H9 (cell line): Measurements from ENCODE around the gene LRFN3. TPM values are rescaled to one million over a fixed set of nuclear protein-coding genes. Genes with fewer than 3 reads are reported as not detected.

Experiments
- DNase-seq: peaks from one replicate; pipeline ENCODE4 v3.0.0-alpha.2; 2017
- H2AFZ ChIP-seq: one replicate; pipeline ENCODE4 v1.6.1; 2013; ENCODE audit warnings: mild to moderate bottlenecking, low read length, control low read depth, moderate library complexity
- H2AK5ac ChIP-seq: 2 replicates; pipeline ENCODE4 v1.6.1; 2013; ENCODE audit warnings: low read length, control low read depth, mixed read lengths; ENCODE audit not compliant: insufficient read length
- H2BK120ac ChIP-seq: one replicate; pipeline ENCODE4 v1.6.1; 2013; ENCODE audit warnings: low read depth, mild to moderate bottlenecking, low read length, control low read depth, inconsistent platforms; ENCODE audit not compliant: poor library complexity, severe bottlenecking
- H2BK12ac ChIP-seq: 2 replicates; pipeline ENCODE4 v1.6.1; 2013; ENCODE audit warnings: low read length, control low read depth, mixed read lengths, low read depth; ENCODE audit not compliant: insufficient read length
- H2BK15ac ChIP-seq: 2 replicates; pipeline ENCODE4 v1.6.1; 2013; ENCODE audit warnings: low read depth, low read length, control low read depth
- H2BK20ac ChIP-seq: one replicate; pipeline ENCODE4 v1.6.1; 2013; ENCODE audit warnings: low read depth, mild to moderate bottlenecking, low read length, control low read depth, inconsistent platforms; ENCODE audit not compliant: poor library complexity, severe bottlenecking
- H2BK5ac ChIP-seq: 2 replicates; pipeline ENCODE4 v1.6.1; 2013; ENCODE audit warnings: low read length, control low read depth, mixed read lengths; ENCODE audit not compliant: insufficient read length
- H3K14ac ChIP-seq: 2 replicates; pipeline ENCODE4 v1.6.1; 2013; ENCODE audit warnings: low read length, control low read depth; ENCODE audit not compliant: insufficient read depth
- H3K18ac ChIP-seq: 2 replicates; pipeline ENCODE4 v1.6.1; 2013; ENCODE audit warnings: low read depth, mild to moderate bottlenecking, mixed read lengths, low read length, control low read depth; ENCODE audit not compliant: insufficient read length
- H3K23ac ChIP-seq: 2 replicates; pipeline ENCODE4 v1.6.1; 2013; ENCODE audit warnings: low read length, control low read depth, mixed read lengths, low read depth; ENCODE audit not compliant: insufficient read length
- H3K23me2 ChIP-seq: 2 replicates; pipeline ENCODE4 v1.6.1; 2013; ENCODE audit warnings: low read depth, mild to moderate bottlenecking, mixed read lengths, low read length, control low read depth; ENCODE audit not compliant: insufficient read length, poor library complexity, severe bottlenecking
- H3K27ac ChIP-seq: 2 replicates; pipeline ENCODE4 v1.5.1; 2013; ENCODE audit warnings: low read length, control low read depth, mixed read lengths, low read depth; ENCODE audit not compliant: insufficient read length
- H3K27me3 ChIP-seq: 2 replicates; pipeline ENCODE4 v1.6.1; 2013; ENCODE audit warnings: low read length, control low read depth, inconsistent platforms; ENCODE audit not compliant: insufficient read depth
- H3K4ac ChIP-seq: 2 replicates; pipeline ENCODE4 v1.6.1; 2013; ENCODE audit warnings: low read depth, mild to moderate bottlenecking, control low read depth, inconsistent platforms, low read length, moderate library complexity
- H3K4me1 ChIP-seq: 2 replicates; pipeline ENCODE4 v1.6.1; 2013; ENCODE audit warnings: low read length, control low read depth, inconsistent platforms; ENCODE audit not compliant: insufficient read depth
- H3K4me2 ChIP-seq: 2 replicates; pipeline ENCODE4 v1.6.1; 2013; ENCODE audit warnings: low read length, control low read depth, mixed read lengths; ENCODE audit not compliant: insufficient read length, insufficient read depth
- H3K56ac ChIP-seq: 2 replicates; pipeline ENCODE4 v1.6.1; 2013; ENCODE audit warnings: low read depth, mild to moderate bottlenecking, mixed read lengths, low read length, control low read depth; ENCODE audit not compliant: insufficient read length
- H3K79me1 ChIP-seq: 2 replicates; pipeline ENCODE4 v1.6.1; 2013; ENCODE audit warnings: low read depth, mild to moderate bottlenecking, moderate library complexity, low read length, control low read depth, inconsistent platforms; ENCODE audit not compliant: insufficient read depth, poor library complexity, severe bottlenecking
- H3K79me2 ChIP-seq: 2 replicates; pipeline ENCODE4 v1.6.1; 2013; ENCODE audit warnings: low read length, control low read depth, inconsistent platforms; ENCODE audit not compliant: insufficient read depth
- H3K9ac ChIP-seq: 2 replicates; pipeline ENCODE4 v1.6.1; 2013; ENCODE audit warnings: low read length, control low read depth, mixed read lengths; ENCODE audit not compliant: insufficient read length; ENCODE audit errors: extremely low read depth
- H3K9me3 ChIP-seq: one replicate; pipeline ENCODE4 v1.6.1; 2013; ENCODE audit warnings: low read depth, low read length, inconsistent platforms; ENCODE audit not compliant: control insufficient read depth
- H3T11ph ChIP-seq: one replicate; pipeline ENCODE4 v1.6.1; 2013; ENCODE audit warnings: mild to moderate bottlenecking, low read length, control low read depth, inconsistent platforms
- H4K20me1 ChIP-seq: one replicate; pipeline ENCODE4 v1.6.1; 2013; ENCODE audit not compliant: control insufficient read depth, insufficient read length, insufficient read depth
- H4K5ac ChIP-seq: 2 replicates; pipeline ENCODE4 v1.6.1; 2013; ENCODE audit warnings: low read depth, mild to moderate bottlenecking, mixed read lengths, low read length, control low read depth; ENCODE audit not compliant: insufficient read length
- H4K8ac ChIP-seq: replicated peaks from 2 replicates; pipeline ENCODE4 v1.6.1; 2013; ENCODE audit warnings: low read length, control low read depth, mixed read lengths, low read depth; ENCODE audit not compliant: insufficient read length
- H4K91ac ChIP-seq: 2 replicates; pipeline ENCODE4 v1.6.1; 2013; ENCODE audit warnings: low read depth, mild to moderate bottlenecking, moderate library complexity, mixed read lengths, low read length, control low read depth; ENCODE audit not compliant: insufficient read length
- H3K27ac Mint-ChIP-seq, 3 experiments: 2 replicates in 2 of 3; 3 replicates in 1 of 3; pipeline ENCODE4 v1.8.0; 2020 to 2021; ENCODE audit warnings: mixed read lengths in 3 of 3, mild to moderate bottlenecking in 1 of 3, moderate library complexity in 1 of 3
- H3K27me3 Mint-ChIP-seq: 2 replicates; pipeline ENCODE4 v1.8.0; 2021; ENCODE audit warnings: low read depth, mild to moderate bottlenecking, moderate library complexity, mixed read lengths
- H3K36me3 Mint-ChIP-seq, 3 experiments: 2 replicates in 2 of 3; 3 replicates in 1 of 3; pipeline ENCODE4 v1.8.0; 2020 to 2021; ENCODE audit warnings: low read depth in 3 of 3, mixed read lengths in 3 of 3; ENCODE audit not compliant: insufficient read depth in 1 of 3
- H3K4me1 Mint-ChIP-seq, 2 experiments: 2 replicates each; pipeline ENCODE4 v1.8.0; 2020; ENCODE audit warnings: mixed read lengths in 2 of 2
- H3K4me3 Mint-ChIP-seq, 2 experiments: 2 replicates in 1 of 2; 3 replicates in 1 of 2; pipeline ENCODE4 v1.8.0; 2020 to 2021; ENCODE audit warnings: mild to moderate bottlenecking in 2 of 2, mixed read lengths in 2 of 2, moderate library complexity in 1 of 2
- H3K9me3 Mint-ChIP-seq, 2 experiments: 2 replicates in 1 of 2; 3 replicates in 1 of 2; pipeline ENCODE4 v1.8.0; 2020; ENCODE audit warnings: mild to moderate bottlenecking in 2 of 2, mixed read lengths in 2 of 2, moderate library complexity in 1 of 2
- WGBS: extraction: QIAGEN DNeasy Blood & Tissue Kit; methylation state at CpG from one replicate; pipeline ENCODE4 v1.1.7; 2013; ENCODE audit warnings: missing lambda C conversion rate, low lambda C conversion rate, mixed read lengths; ENCODE audit not compliant: insufficient read length; ENCODE audit errors: extremely low coverage; 5-methylcytosine and 5-hydroxymethylcytosine counted together
- total RNA-seq: library from RNA; stranded (reverse); gene quantifications from 2 replicates; pipeline ENCODE4 v1.2.1, GENCODE V29; 2021
- TF ChIP-seq, protein P1 (sequence below): fragments of 200-600 bp; sonication (generic); conservative IDR thresholded peaks from 3 replicates; pipeline ENCODE4 v1.8.0; 2021; ENCODE audit warnings: antibody characterized with exemption, mild to moderate bottlenecking

LRFN3 gene
- total RNA-seq, 1 experiment from 2014 or later, result 20.5 TPM

DNA sequence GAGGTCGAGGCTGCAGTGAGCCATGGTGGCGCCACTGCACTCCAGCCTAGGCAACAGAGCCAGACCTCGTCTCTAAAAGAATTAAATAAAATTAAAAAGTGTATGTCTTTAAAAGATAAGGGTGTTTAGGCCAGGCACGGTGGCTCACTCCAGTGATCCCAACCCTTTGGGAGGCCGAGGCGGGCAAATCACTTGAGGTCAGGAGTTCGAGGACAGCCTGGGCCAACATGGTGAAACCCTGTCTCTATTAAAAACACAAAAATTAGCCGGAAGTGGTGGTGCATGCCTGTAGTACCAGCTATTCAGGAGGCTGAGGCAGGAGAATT lies 51.4 kb downstream of the LRFN3 start:
- no peak for DNase-seq
- Histone ChIP-seq H2AFZ (no peak overlapping the region), H2AK5ac (no peak overlapping the region), H3K23me2 (no peaks in the 10 kb centered on the region), H3K79me2 (no peaks in the 10 kb centered on the region), H3K9ac (no peak overlapping the region), H4K5ac (no peak overlapping the region), H2BK20ac (no peak overlapping the region), H3K9me3 (no peaks in the 10 kb centered on the region), H3T11ph (no peak overlapping the region), H2BK5ac (no peak overlapping the region), H3K18ac (no peak overlapping the region), H4K91ac (no peak overlapping the region), H3K56ac (no peak overlapping the region), H2BK12ac (no peak overlapping the region), H3K14ac (no peak overlapping the region), H3K27me3 (no peaks in the 10 kb centered on the region; the same call in 1 of the 2 replicates), H2BK15ac (no peak overlapping the region), H4K8ac (no peak overlapping the region), H4K20me1 (no peaks in the 10 kb centered on the region), H2BK120ac (no peak overlapping the region), H3K23ac (no peak overlapping the region), H3K79me1 (no peaks in the 10 kb centered on the region), H3K4ac (no peak overlapping the region), H3K4me2 (peak overlapping the region; percentile 59), H3K27ac (no peak overlapping the region), H3K4me1 (no peaks in the 10 kb centered on the region)
- H3K36me3 Mint-ChIP-seq, result no peaks in the 10 kb centered on the region; a peak in 1 of 7 replicates
- H3K9me3 Mint-ChIP-seq, result no peaks in the 10 kb centered on the region; a peak in 2 of 5 replicates
- H3K27ac Mint-ChIP-seq, result no peak overlapping the region
- H3K4me3 Mint-ChIP-seq, result peak overlapping the region; percentile 71 to 92
- peaks cover 4 to 9% of the 10 kb centered on the region in 2 experiments for H3K4me1 Mint-ChIP-seq
- peaks cover 71% of the 10 kb centered on the region for H3K27me3 Mint-ChIP-seq
- no CpG with 5 or more reads among the region's 8 CpGs for WGBS
- TF ChIP-seq, protein P1, sequence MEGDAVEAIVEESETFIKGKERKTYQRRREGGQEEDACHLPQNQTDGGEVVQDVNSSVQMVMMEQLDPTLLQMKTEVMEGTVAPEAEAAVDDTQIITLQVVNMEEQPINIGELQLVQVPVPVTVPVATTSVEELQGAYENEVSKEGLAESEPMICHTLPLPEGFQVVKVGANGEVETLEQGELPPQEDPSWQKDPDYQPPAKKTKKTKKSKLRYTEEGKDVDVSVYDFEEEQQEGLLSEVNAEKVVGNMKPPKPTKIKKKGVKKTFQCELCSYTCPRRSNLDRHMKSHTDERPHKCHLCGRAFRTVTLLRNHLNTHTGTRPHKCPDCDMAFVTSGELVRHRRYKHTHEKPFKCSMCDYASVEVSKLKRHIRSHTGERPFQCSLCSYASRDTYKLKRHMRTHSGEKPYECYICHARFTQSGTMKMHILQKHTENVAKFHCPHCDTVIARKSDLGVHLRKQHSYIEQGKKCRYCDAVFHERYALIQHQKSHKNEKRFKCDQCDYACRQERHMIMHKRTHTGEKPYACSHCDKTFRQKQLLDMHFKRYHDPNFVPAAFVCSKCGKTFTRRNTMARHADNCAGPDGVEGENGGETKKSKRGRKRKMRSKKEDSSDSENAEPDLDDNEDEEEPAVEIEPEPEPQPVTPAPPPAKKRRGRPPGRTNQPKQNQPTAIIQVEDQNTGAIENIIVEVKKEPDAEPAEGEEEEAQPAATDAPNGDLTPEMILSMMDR, result peak; percentile 25; the same call in 2 of the 3 replicates
